C4-2B (cell line): ENCODE measurements around the gene INO80B.
"Not testable (repeated sequence)": the region's sequence is repeated elsewhere in the genome, so short reads cannot be mapped to it uniquely, and the experiment has no call there.

Source experiments
- H3K27ac ChIP-seq: fragments of 450-650 bp; 2 replicates; pipeline ENCODE4 v1.5.1; 2017
- CTCF ChIP-seq: fragments of 450-650 bp; conservative IDR thresholded peaks from 2 replicates; pipeline ENCODE4 v1.5.1; 2017; ENCODE audit warnings: mild to moderate bottlenecking
- ZFX ChIP-seq: fragments of 450-650 bp; IDR thresholded peaks from 2 replicates; pipeline ENCODE4 v1.6.1; 2017

The INO80B gene

GRCh38 chr2:74458132-74458937, 3.4 kb downstream of the INO80B start, which contains the start of gene WBP1:
Gene WBP1, plus strand, starts transcription at chr2:74458438. Its CDS starts 165 bp downstream, at chr2:74458603.
- TF ChIP-seq ZFX: no peak
- TF ChIP-seq CTCF: no peak
- H3K27ac ChIP-seq: peak within 1 kb of the TSS; percentile 81

- H3K27ac ChIP-seq: peak overlapping the region; percentile 81
- TF ChIP-seq ZFX: no peak
- TF ChIP-seq CTCF: no peak
Observed at GRCh38 chr2:74458938-74459363, 4.1 kb downstream of the INO80B start.

GRCh38 chr2:74459503-74460118, 4.7 kb downstream of the INO80B start:
- peak overlapping the region; percentile 81; the same call in 1 of the 2 replicates for H3K27ac ChIP-seq

GRCh38 chr2:74460187-74460586, 5.3 kb downstream of the INO80B start:
- H3K27ac ChIP-seq: not testable (repeated sequence)

GRCh38 chr2:74461187-74462053, 6.5 kb downstream of the INO80B start:
- no peak overlapping the region for H3K27ac ChIP-seq
- TF ChIP-seq ZFX: no peak
- no peak for TF ChIP-seq CTCF

- TF ChIP-seq ZFX (no peak), CTCF (no peak)
- H3K27ac ChIP-seq: no peak overlapping the region
Observed at GRCh38 chr2:74462054-74462785, 7.3 kb downstream of the INO80B start.

GRCh38 chr2:74462786-74463105, 7.9 kb downstream of the INO80B start:
- no peak for TF ChIP-seq ZFX
- TF ChIP-seq CTCF: no peak
- no peak overlapping the region for H3K27ac ChIP-seq

- TF ChIP-seq CTCF: no peak
- TF ChIP-seq ZFX: no peak
- peak overlapping the region; percentile 80 for H3K27ac ChIP-seq
Observed at GRCh38 chr2:74464406-74464805, 9.5 kb downstream of the INO80B start.

GRCh38 chr2:74470742-74471141, 15.9 kb downstream of the INO80B start:
- peak overlapping the region; percentile 95; the same call in 1 of the 2 replicates for H3K27ac ChIP-seq
